Right lobe of liver (tissue), 4 donors: ENCODE data around the gene LRWD1.

ENCODE experiments used
- CTCF ChIP-seq, 4 donors: fragments of 200-600 bp in 3 of 4; fragments of 450-650 bp in 1 of 4; IDR thresholded peaks; one replicate each; pipeline versions ENCODE4 v1.5.1 to v1.8.0; 2016 to 2022; ENCODE audit warnings: antibody characterized with exemption in 4 of 4, mild to moderate bottlenecking in 2 of 4
- POLR2A ChIP-seq: fragments of 450-650 bp; IDR thresholded peaks from one replicate; pipeline ENCODE4 v1.6.1; 2017; ENCODE audit warnings: antibody characterized with exemption, mild to moderate bottlenecking
- donor health status: DM: no; HTN: no; CAD: no.
- donor health status: DM: no; HTN: no; CAD: no.
- donor health status: DM: no; HTN: yes; CAD: no.

DNA sequence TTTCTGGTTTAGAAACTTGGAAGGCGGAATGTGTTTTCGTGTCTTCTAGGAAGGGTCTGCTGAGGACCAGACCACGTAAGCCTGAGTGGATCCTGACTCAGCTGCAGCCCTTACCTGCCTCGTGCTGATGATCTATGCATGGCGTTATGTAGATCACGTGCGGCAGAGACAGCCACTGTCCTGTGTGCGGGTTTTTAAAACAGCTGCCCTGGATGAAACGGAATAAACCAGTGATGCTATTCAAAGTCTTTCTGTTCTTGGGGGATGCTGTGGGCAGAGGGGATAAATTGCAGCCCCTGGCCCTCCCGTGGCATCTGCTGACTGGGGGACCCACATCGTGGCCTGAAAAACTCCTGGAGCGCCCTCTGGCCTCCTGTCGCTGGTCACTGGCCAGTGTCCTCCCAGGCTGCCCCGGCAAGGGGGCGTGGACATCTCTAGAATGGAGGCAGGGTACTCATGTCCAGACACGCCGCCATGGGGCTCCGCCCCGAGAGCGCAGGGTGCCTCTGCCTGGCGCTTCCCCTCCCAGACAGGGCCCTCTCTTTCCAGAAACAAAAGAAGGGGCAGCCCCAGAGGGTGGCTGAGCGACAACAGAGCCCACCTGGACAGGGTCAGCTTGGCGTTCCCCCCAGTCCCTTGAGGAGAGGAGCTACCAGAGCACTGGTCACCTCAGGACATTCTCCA, 13.3 kb upstream of the LRWD1 start:
- TF ChIP-seq CTCF (IDR thresholded peaks at IDR 0.05) (no peak), POLR2A (no peak)
